Osteocyte (in vitro differentiated cells): ENCODE data around the gene UBR4. TPM values are rescaled to one million over a fixed set of nuclear protein-coding genes. Genes with fewer than 3 reads are reported as not detected.

Experiments used
- DNase-seq: peaks from one replicate; pipeline ENCODE4 v3.0.0; 2021; ENCODE audit warnings: mixed read lengths; ENCODE audit not compliant: unreplicated experiment; ENCODE audit errors: extremely low spot score
- H3K27ac Mint-ChIP-seq: one replicate; pipeline ENCODE4 v1.8.0; 2021; ENCODE audit warnings: mild to moderate bottlenecking, mixed read lengths; ENCODE audit not compliant: unreplicated experiment
- H3K27me3 Mint-ChIP-seq: one replicate; pipeline ENCODE4 v1.8.0; 2021; ENCODE audit warnings: mixed read lengths; ENCODE audit not compliant: unreplicated experiment
- H3K36me3 Mint-ChIP-seq: one replicate; pipeline ENCODE4 v1.8.0; 2021; ENCODE audit warnings: mixed read lengths; ENCODE audit not compliant: unreplicated experiment
- H3K4me1 Mint-ChIP-seq: one replicate; pipeline ENCODE4 v1.8.0; 2021; ENCODE audit warnings: mixed read lengths; ENCODE audit not compliant: unreplicated experiment
- H3K4me3 Mint-ChIP-seq: one replicate; pipeline ENCODE4 v1.8.0; 2021; ENCODE audit warnings: mild to moderate bottlenecking, moderate library complexity, mixed read lengths; ENCODE audit not compliant: unreplicated experiment
- H3K9me3 Mint-ChIP-seq: one replicate; pipeline ENCODE4 v1.8.0; 2021; ENCODE audit warnings: mixed read lengths; ENCODE audit not compliant: unreplicated experiment
- total RNA-seq: library from RNA; stranded (reverse); gene quantifications from 2 replicates; pipeline ENCODE4 v1.2.1, GENCODE V29; 2021
- TF ChIP-seq, protein P1 (sequence below): fragments of 200-600 bp; sonication (generic); IDR thresholded peaks from 2 replicates; pipeline ENCODE4 v1.5.0; 2021; ENCODE audit warnings: antibody characterized with exemption, mild to moderate bottlenecking, moderate library complexity

The UBR4 gene
- total RNA-seq, 1 donor from 2014 or later: 161 TPM

DNA sequence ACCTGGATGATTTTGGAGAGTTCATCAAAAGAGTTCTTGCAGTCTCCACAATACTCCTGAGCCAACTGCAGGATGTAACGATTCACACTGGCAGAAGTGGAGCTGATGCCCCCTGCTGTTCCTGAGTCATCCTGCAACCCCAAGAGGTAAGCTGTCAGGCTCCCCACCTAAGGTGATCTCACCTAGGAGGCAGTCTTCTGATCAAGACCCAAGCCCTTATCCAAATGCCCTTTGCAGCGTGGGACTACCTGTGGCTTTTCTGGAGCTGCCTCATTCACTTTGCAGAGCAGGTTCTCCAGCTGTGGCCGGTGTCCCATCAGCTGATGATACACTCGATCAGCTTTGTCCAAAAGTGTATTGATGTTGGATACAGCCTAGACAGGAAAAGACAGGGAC, 96.4 kb downstream of the UBR4 start:
- H3K27me3 Mint-ChIP-seq: no peaks in the 10 kb centered on the region
- TF ChIP-seq, protein P1, sequence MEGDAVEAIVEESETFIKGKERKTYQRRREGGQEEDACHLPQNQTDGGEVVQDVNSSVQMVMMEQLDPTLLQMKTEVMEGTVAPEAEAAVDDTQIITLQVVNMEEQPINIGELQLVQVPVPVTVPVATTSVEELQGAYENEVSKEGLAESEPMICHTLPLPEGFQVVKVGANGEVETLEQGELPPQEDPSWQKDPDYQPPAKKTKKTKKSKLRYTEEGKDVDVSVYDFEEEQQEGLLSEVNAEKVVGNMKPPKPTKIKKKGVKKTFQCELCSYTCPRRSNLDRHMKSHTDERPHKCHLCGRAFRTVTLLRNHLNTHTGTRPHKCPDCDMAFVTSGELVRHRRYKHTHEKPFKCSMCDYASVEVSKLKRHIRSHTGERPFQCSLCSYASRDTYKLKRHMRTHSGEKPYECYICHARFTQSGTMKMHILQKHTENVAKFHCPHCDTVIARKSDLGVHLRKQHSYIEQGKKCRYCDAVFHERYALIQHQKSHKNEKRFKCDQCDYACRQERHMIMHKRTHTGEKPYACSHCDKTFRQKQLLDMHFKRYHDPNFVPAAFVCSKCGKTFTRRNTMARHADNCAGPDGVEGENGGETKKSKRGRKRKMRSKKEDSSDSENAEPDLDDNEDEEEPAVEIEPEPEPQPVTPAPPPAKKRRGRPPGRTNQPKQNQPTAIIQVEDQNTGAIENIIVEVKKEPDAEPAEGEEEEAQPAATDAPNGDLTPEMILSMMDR: peak; percentile 45
- no peak for DNase-seq
- no peak overlapping the region for H3K27ac Mint-ChIP-seq
- no peak overlapping the region for H3K4me3 Mint-ChIP-seq
- no peaks in the 10 kb centered on the region for H3K9me3 Mint-ChIP-seq
- H3K36me3 Mint-ChIP-seq: peaks cover 66% of the 10 kb centered on the region
- H3K4me1 Mint-ChIP-seq: no peaks in the 10 kb centered on the region

DNA sequence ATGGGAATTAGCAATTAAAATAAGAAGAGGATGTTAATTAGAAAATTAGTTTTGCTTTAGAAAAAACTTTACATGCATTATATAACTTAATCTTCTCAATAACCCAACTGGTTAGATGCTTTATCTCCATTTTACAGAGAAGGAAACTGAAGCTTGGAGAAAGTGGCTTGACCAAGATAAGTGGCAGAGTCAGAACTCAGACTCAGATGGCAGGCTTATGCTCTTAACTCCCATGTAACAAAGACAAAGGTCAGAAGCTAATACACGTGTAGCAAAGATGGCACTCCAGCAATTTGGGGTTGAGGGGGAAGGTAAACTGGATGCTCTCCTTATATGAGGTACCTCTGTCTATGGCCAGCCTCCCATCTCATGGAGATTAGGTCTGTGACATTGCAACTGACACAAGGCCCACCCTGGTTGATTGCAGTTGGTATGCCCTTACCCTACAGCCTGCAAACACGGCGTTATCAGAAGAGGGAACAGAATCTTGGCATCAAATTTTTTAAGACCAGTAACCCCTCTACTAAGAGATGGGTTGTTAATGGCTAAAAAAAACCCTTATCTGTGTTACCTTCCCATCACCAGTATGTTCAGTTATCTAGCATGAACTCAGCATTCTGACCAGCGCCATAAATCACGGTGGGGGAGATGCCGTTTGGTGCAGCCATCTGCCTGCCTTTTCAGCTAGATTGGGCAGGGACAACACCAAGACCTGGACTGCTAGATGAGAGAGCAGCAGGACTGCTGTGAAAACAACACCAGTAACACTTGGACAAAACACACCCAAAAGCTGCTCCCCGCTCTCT, 97.0 kb downstream of the UBR4 start:
- DNase-seq: no peak
- no peaks in the 10 kb centered on the region for H3K27me3 Mint-ChIP-seq
- H3K27ac Mint-ChIP-seq: no peak overlapping the region
- no peaks in the 10 kb centered on the region for H3K4me1 Mint-ChIP-seq
- TF ChIP-seq, protein P1: no peak
- H3K4me3 Mint-ChIP-seq: no peak overlapping the region
- no peaks in the 10 kb centered on the region for H3K9me3 Mint-ChIP-seq
- peaks cover 66% of the 10 kb centered on the region for H3K36me3 Mint-ChIP-seq

DNA sequence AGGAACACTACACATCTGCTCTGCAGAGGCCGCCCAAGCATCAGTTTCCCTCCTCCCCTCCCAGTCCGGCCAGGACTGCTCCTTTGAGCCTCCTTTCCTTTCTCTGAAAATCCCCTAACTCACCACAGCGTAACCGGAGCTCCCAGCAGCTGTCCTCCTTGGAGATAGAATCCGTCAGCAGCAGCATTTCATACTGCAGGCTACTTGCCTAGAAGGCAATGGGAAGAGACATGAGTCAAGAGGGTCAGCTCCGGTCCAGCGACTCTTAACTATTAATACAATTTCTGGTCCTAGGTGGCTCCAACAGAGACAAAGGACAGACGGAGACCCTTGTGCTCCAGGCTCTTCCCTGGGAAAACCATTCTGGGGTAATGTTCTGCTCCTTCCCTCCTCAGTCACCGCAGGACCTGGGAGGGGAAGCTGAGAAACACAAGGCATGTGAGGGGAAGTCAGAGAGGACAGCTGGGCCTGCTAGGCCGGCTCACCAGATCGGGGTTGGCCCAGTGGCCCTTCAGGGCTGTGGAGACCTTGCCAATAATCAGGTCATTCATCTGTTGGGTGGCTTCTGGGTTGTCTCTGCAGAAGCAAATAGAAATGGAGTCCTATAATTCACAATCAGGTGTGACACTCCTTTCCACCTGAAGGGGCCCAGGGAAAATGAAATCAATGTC, 99.7 kb downstream of the UBR4 start:
- no peak overlapping the region for H3K27ac Mint-ChIP-seq
- H3K9me3 Mint-ChIP-seq: no peaks in the 10 kb centered on the region
- no peaks in the 10 kb centered on the region for H3K4me1 Mint-ChIP-seq
- no peak for DNase-seq
- H3K4me3 Mint-ChIP-seq: no peak overlapping the region
- H3K27me3 Mint-ChIP-seq: no peaks in the 10 kb centered on the region
- H3K36me3 Mint-ChIP-seq: peaks cover 62% of the 10 kb centered on the region
- TF ChIP-seq, protein P1: no peak

DNA sequence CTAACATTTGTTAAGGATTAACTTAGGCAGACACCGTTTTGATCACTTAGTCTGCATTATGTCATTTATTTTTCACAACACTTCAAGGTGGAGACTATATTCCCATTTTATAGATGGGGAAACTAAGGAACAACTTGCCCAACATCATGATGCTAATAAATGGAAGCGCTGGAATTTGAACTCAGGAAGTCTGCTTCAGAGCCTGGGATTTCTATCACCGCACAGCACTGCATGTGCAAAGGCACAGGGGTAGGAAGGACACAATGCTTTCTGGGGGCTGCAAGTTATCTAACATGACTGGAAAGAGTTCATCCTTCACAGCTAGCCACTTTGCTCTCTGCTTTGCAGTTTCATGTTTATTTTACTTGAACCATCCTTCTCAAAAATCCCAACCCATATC, 100.5 kb downstream of the UBR4 start:
- Mint-ChIP-seq H3K27me3 (no peaks in the 10 kb centered on the region), H3K27ac (no peak overlapping the region), H3K9me3 (no peaks in the 10 kb centered on the region), H3K4me1 (no peaks in the 10 kb centered on the region), H3K4me3 (no peak overlapping the region), H3K36me3 (peaks cover 56% of the 10 kb centered on the region)
- TF ChIP-seq, protein P1: no peak
- DNase-seq: no peak

DNA sequence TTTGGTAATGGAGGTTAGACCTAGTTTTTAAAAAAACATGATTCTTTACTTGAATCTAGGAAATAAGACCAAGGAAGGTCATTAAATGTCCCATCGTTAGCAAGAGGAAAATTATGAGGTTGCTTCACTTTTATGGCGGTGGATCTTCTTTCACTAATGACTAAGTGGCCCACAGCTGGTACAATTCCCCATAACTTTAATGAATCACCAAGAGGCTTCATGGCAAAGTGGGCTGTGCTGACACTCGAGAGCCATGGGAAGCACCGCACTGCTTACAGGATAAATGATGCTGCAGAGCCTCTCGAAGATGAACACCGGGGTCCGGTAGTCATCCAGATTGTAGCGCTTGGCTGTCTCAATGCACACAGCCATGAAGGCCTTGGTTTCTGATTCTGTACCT, 108.8 kb downstream of the UBR4 start:
- no peaks in the 10 kb centered on the region for H3K9me3 Mint-ChIP-seq
- H3K4me1 Mint-ChIP-seq: no peaks in the 10 kb centered on the region
- peaks cover 71% of the 10 kb centered on the region for H3K36me3 Mint-ChIP-seq
- H3K4me3 Mint-ChIP-seq: no peak overlapping the region
- TF ChIP-seq, protein P1: no peak
- H3K27ac Mint-ChIP-seq: no peak overlapping the region
- no peak for DNase-seq
- no peaks in the 10 kb centered on the region for H3K27me3 Mint-ChIP-seq
